ENCODE results near the gene TBCCD1.

- no peak for TF ChIP-seq POLR2A (IDR thresholded peaks at IDR 0.05; ENCODE audit: low read depth, low read length)
- TF ChIP-seq POLR2AphosphoS5 (IDR thresholded peaks at IDR 0.05; ENCODE audit: low read depth, low read length), result no peak
These were observed 2.6 kb upstream of the TBCCD1 start for GRCh38 chr3:186569779-186570095.

Data from GM12892 (cell line).